Immature natural killer cell (primary cell): ENCODE measurements around the gene SMARCA1. TPM values are rescaled to one million over a fixed set of nuclear protein-coding genes. Genes with fewer than 3 reads are reported as not detected.

ENCODE experiments used
- DNase-seq, 3 donors: peaks; one replicate each; pipeline ENCODE4 v3.0.0; 2022; ENCODE audit warnings: mixed read lengths in 1 of 3
- H3K27ac Mint-ChIP-seq, 6 donors: one replicate each; pipeline ENCODE4 v1.8.0; 2020; ENCODE audit warnings: mixed read lengths in 6 of 6, mild to moderate bottlenecking in 5 of 6, inconsistent platforms in 4 of 6, moderate library complexity in 3 of 6
- H3K27me3 Mint-ChIP-seq, 3 donors: one replicate each; pipeline ENCODE4 v1.8.0; 2020 to 2021; ENCODE audit warnings: low read depth in 3 of 3, mild to moderate bottlenecking in 3 of 3, mixed read lengths in 3 of 3, moderate library complexity in 3 of 3, inconsistent platforms in 1 of 3
- H3K36me3 Mint-ChIP-seq, 3 donors: one replicate each; pipeline ENCODE4 v1.8.0; 2020; ENCODE audit warnings: mixed read lengths in 3 of 3, inconsistent platforms in 2 of 3, mild to moderate bottlenecking in 2 of 3
- H3K4me1 Mint-ChIP-seq, 2 donors: one replicate each; pipeline ENCODE4 v1.8.0; 2020; ENCODE audit warnings: inconsistent platforms in 2 of 2, mild to moderate bottlenecking in 2 of 2, mixed read lengths in 2 of 2, moderate library complexity in 1 of 2
- H3K4me3 Mint-ChIP-seq, 5 donors: one replicate each; pipeline ENCODE4 v1.8.0; 2020; ENCODE audit warnings: mild to moderate bottlenecking in 5 of 5, mixed read lengths in 5 of 5, inconsistent platforms in 3 of 5, moderate library complexity in 3 of 5
- H3K9me3 Mint-ChIP-seq, 6 donors: one replicate each; pipeline ENCODE4 v1.8.0; 2020; ENCODE audit warnings: mild to moderate bottlenecking in 6 of 6, mixed read lengths in 6 of 6, inconsistent platforms in 4 of 6, moderate library complexity in 3 of 6
- polyA plus RNA-seq, 3 donors: library from polyadenylated mRNA; unstranded; fragments of 300-500 nt; fragmentation: Illumina TruSeq; gene quantifications; one replicate each; pipeline ENCODE4 v1.2.3, GENCODE V29; 2021

Gene SMARCA1
- polyA plus RNA-seq, 3 donors from 2014 or later = 0.28 to 0.89 TPM; not detected in 1

DNA sequence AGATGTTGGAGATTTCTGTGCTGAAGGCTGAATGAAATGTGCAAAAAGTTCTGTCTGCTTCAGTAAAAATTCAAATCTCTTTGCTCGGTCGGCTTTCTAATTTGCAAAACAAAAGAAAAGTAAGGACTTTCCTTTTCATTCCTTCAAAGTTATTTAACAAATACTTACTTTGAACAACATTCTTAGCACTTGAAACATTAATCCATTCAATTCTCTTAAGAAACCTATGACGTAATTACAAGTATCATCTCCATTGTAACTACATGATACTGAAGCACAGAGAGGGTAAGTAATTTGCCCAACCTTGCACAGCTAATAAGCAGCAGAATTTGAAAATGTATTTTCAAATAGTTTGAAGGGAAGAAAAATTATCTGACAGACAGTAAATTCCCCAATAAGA is 6.9 kb downstream of the SMARCA1 start:
- Mint-ChIP-seq H3K4me1 (no peaks in the 10 kb centered on the region), H3K9me3 (peaks cover 0 to 1% (median 0%) of the 10 kb centered on the region in 6 donors), H3K27ac (no peak overlapping the region), H3K4me3 (no peak overlapping the region), H3K27me3 (peaks cover 0 to 12% (median 2%) of the 10 kb centered on the region in 3 donors), H3K36me3 (no peaks in the 10 kb centered on the region)
- DNase-seq = no peak

DNA sequence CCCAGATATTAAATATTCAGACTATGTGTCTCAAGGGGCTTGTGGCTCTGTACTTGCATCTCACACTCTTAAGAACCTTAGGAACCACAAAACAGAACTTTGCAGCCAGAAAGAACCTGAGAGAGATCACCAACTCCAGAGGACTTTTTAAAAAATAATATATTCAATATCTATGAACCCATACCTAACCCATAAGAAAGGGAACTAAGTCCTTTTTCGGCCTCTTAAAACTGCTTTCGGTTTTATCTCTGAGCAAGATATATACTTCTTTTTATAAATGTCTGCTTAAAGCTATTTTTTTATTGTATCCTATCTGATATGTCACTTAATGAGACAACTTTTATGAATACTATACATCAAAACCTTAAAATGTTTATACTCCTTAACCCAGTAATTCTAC is 10.9 kb downstream of the SMARCA1 start:
- H3K9me3 Mint-ChIP-seq = peaks cover 0 to 1% (median 0%) of the 10 kb centered on the region in 6 donors
- peaks cover 0 to 7% (median 1%) of the 10 kb centered on the region in 3 donors for H3K27me3 Mint-ChIP-seq
- no peak overlapping the region for H3K27ac Mint-ChIP-seq
- H3K4me3 Mint-ChIP-seq = no peak overlapping the region
- no peaks in the 10 kb centered on the region for H3K4me1 Mint-ChIP-seq
- DNase-seq = no peak
- no peaks in the 10 kb centered on the region for H3K36me3 Mint-ChIP-seq

DNA sequence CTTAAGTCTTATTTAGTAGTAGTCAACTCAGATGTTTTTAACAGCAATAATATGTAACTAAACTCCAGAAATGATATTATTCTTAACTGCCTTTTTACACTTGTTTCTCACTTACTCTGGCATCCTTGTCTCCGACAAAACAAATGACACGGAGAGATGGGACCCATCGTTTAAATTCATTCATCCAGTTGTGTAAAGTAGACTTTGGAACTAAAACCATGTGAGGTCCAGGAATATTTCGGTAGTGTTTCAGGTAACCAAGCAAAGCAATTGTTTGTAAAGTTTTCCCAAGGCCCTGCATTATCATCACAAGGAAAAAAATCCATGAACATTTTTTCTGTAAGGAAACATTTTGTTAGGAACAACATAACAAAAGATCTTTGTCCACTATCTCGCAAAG is 11.6 kb downstream of the SMARCA1 start:
- Mint-ChIP-seq H3K9me3 (peaks cover 0 to 1% (median 0%) of the 10 kb centered on the region in 6 donors), H3K4me3 (no peak overlapping the region), H3K36me3 (no peaks in the 10 kb centered on the region), H3K4me1 (no peaks in the 10 kb centered on the region), H3K27ac (no peak overlapping the region), H3K27me3 (peaks cover 0 to 10% (median 1%) of the 10 kb centered on the region in 3 donors)
- no peak for DNase-seq

DNA sequence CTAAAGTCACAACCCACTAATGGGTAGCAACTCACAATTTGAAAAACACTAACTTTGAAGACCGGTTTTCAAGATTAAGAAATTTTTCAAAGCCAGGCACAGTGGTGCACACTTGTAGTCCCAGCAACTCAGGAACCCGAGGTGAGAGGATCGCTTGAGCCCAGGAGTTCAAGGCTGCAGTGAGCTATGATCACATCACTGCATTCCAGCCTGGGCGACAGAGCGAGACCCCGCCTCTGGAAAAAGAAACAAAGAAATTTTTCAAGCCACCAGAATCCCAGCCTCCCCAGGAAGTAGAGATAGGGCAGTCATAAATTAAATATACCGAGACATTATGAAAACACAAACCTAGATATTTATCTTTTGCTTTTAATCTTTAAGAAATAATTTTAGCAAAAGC is 13.0 kb downstream of the SMARCA1 start:
- Mint-ChIP-seq H3K4me3 (no peak overlapping the region), H3K27me3 (peaks cover 0 to 10% (median 1%) of the 10 kb centered on the region in 3 donors), H3K4me1 (no peaks in the 10 kb centered on the region), H3K27ac (no peak overlapping the region), H3K9me3 (peaks cover 0 to 1% (median 0%) of the 10 kb centered on the region in 6 donors), H3K36me3 (no peaks in the 10 kb centered on the region)
- DNase-seq = no peak

DNA sequence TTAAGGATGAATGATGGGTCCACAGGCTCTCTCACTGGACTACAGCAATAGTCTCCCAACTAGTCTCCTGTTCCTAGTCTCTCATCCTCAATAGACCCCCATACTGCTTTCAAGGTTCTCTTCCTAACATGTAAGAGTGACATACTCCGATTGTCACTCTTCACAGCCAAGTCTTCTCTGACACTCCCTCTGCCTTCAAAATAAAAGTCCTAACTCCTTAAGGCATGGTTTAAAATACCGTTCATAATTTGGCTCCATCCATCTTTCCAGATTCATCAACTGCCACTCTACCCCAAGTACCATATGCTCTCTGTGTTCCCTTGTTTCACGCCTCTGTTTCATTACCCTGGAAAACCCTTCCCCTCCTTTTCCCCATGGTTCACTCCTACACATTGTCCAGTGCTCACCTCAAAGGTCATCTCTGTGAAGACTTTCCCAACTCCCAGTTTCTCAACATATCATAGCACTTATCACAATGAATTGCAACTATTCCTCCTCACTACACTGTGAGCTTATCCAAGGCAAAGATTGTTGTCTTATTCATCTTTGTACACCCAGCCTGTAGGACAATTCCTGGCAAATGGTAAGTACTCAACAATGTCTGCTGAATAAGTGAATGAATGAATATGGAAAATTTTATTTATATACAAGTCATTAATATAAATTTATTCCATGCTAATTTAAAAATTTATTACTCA is 26.0 kb downstream of the SMARCA1 start:
- DNase-seq = no peak
- Mint-ChIP-seq H3K4me1 (no peaks in the 10 kb centered on the region), H3K4me3 (no peak overlapping the region), H3K36me3 (no peaks in the 10 kb centered on the region), H3K27me3 (peaks cover 0 to 8% (median 2%) of the 10 kb centered on the region in 3 donors), H3K9me3 (no peaks in the 10 kb centered on the region), H3K27ac (no peak overlapping the region)

DNA sequence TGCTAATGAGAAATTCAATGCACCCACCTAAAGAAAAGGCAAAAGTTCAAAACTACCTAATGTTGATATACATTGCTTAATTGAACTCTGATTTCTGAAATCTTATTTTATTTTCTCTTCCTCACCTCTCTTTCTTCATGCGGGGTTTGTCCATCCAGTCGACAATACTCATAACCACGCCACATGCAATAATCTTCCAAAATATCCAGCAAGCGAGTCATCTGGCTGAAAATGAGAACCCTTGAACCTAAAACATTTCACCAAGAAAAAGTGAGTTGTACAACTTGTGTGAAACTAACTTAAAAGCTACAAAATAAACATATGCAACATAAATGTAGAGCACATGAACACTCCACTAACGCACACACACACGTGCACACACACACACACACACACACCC is 26.7 kb downstream of the SMARCA1 start:
- no peak overlapping the region for H3K27ac Mint-ChIP-seq

DNA sequence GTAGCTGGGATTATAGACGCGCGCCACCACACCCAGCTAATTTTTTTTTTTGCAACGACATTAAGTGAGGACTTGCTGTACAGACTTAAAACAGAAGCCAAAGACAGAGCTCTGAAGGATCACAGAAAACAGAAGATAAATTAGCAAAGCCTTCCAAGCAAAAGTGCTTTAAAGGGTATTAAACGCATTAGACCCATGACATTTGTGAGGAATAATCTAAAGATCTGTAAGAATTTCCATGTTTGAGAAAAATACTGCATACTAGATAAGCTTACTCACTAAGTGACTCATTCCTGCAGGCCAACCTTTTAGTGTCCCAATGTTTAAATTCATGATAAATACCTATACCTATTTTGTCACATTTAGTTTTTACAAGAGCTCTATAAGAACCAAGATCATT is 27.4 kb downstream of the SMARCA1 start:
- DNase-seq = no peak
- no peak overlapping the region for H3K27ac Mint-ChIP-seq

More for the DNA sequence above, 26.7 kb downstream of the SMARCA1 start:
- no peak overlapping the region for H3K4me3 Mint-ChIP-seq
- H3K27me3 Mint-ChIP-seq = peaks cover 0 to 6% (median 0%) of the 10 kb centered on the region in 3 donors
- no peaks in the 10 kb centered on the region for H3K36me3 Mint-ChIP-seq
- DNase-seq = no peak
- no peaks in the 10 kb centered on the region for H3K9me3 Mint-ChIP-seq
- H3K4me1 Mint-ChIP-seq = no peaks in the 10 kb centered on the region

DNA sequence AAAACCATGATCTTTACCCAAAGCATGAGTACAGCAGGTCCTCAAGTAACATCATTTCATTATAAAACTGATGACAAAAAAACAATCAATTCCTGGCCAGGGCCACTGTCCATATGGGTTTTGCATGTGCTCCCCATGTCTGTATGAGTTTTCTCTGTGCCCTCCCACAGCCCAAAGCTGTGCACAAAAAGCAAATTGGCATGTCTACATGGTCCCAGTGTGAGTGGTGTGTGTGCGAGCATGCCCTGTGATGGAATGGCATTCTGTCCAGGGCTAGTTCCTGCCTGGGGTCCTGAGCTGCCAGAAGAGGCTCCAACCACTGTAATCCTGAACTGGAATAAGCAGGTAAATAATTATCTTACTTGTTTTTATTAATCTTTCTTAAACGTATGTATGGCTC is 28.4 kb downstream of the SMARCA1 start:
- H3K9me3 Mint-ChIP-seq = no peaks in the 10 kb centered on the region
- H3K27me3 Mint-ChIP-seq = peaks cover 0 to 5% (median 0%) of the 10 kb centered on the region in 3 donors
- no peak overlapping the region for H3K27ac Mint-ChIP-seq
- H3K4me3 Mint-ChIP-seq = no peak overlapping the region
- H3K4me1 Mint-ChIP-seq = no peaks in the 10 kb centered on the region
- DNase-seq = no peak
- H3K36me3 Mint-ChIP-seq = no peaks in the 10 kb centered on the region

More for the DNA sequence above, 27.4 kb downstream of the SMARCA1 start:
- Mint-ChIP-seq H3K4me3 (no peak overlapping the region), H3K36me3 (no peaks in the 10 kb centered on the region), H3K27me3 (peaks cover 0 to 6% (median 0%) of the 10 kb centered on the region in 3 donors), H3K4me1 (no peaks in the 10 kb centered on the region), H3K9me3 (no peaks in the 10 kb centered on the region)

DNA sequence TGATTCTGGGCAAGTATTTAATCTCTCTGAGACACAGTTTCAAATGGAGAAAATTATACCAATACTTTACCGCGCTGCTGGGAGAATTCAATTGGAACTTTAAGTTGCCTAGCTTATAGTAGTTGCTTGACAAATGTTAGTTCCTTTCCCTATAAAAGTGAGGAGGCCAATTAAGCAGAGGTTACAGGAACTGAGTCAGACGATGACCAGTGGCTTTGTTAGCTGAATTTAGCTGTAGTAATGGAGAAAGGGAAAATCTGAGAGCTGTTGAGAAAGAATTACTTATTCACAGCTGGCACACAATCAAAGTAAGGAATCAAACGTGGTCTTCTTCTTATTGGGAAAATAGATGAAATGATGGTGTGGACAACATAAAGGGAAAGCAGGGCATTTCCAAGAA is 29.6 kb downstream of the SMARCA1 start:
- no peaks in the 10 kb centered on the region for H3K36me3 Mint-ChIP-seq
- peaks cover 0 to 5% (median 0%) of the 10 kb centered on the region in 3 donors for H3K27me3 Mint-ChIP-seq
- no peak for DNase-seq
- H3K4me1 Mint-ChIP-seq = no peaks in the 10 kb centered on the region
- no peak overlapping the region for H3K27ac Mint-ChIP-seq
- no peaks in the 10 kb centered on the region for H3K9me3 Mint-ChIP-seq
- no peak overlapping the region for H3K4me3 Mint-ChIP-seq

DNA sequence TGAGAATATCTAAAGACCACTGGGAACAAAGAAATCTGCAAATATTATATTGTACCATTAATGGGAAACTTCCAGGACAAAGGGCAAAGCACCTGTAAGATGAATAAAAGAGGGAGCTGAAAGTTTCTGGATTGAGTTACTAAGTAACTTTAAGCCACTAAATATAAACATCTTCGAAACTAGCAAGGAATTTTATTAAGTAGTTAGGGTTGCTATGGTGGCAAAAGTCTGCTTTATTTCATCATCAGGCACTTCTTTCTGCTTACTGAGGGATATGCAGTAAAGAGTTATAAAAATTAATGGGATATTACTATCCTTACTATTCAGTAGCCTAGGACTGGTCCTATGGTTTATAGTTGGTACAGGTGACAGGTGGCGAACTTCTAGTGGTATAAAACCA is 33.0 kb downstream of the SMARCA1 start:
- Mint-ChIP-seq H3K4me1 (no peaks in the 10 kb centered on the region), H3K4me3 (no peak overlapping the region), H3K27me3 (peaks cover 0 to 6% (median 6%) of the 10 kb centered on the region in 3 donors), H3K9me3 (no peaks in the 10 kb centered on the region), H3K36me3 (no peaks in the 10 kb centered on the region), H3K27ac (no peak overlapping the region)
- DNase-seq = no peak

DNA sequence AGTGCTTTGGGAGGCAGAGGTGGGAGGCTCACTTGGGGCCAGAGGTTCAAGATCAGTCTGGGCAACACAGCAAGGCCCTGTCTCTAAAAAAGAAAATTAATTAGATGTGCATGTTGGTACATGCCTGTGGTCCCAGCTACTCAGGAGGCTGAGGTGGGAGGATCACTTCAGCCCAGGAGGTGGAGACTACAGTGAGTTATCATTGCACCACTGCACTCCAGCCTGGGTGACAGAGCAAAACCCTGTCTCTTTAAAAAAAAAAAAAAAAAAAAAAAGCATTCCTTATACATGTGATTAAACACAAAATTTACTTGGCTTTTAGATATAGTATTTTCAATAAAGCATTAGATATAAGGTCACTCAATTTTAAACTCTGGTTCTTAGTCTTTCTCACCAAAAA is 34.9 kb downstream of the SMARCA1 start:
- Mint-ChIP-seq H3K4me1 (no peaks in the 10 kb centered on the region), H3K4me3 (no peak overlapping the region), H3K27me3 (peaks cover 0 to 6% (median 6%) of the 10 kb centered on the region in 3 donors)

DNA sequence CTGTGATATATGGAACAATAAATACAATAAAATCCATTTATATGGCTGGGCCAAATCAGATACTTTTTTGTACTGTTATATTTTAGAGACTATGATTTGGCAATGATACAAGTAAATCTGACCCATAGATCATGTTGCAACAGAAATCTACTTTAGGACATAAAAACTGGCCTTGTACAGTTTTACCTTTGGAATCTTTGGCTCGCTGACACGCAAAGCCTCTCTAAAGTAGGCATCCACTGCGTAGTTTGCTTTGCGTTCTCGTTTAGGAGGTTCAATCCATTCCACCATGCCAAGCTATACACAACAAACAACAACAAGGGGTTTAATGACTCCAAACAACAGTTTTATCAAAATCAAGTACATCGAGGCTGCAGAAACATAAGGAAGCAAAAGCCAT is 42.4 kb downstream of the SMARCA1 start:
- H3K27me3 Mint-ChIP-seq = peaks cover 0 to 8% (median 2%) of the 10 kb centered on the region in 3 donors
- no peak overlapping the region for H3K4me3 Mint-ChIP-seq
- DNase-seq = no peak
- no peak overlapping the region for H3K27ac Mint-ChIP-seq
- no peaks in the 10 kb centered on the region for H3K36me3 Mint-ChIP-seq
- no peaks in the 10 kb centered on the region for H3K4me1 Mint-ChIP-seq
- H3K9me3 Mint-ChIP-seq = no peaks in the 10 kb centered on the region

More for the DNA sequence above, 34.9 kb downstream of the SMARCA1 start:
- H3K9me3 Mint-ChIP-seq = no peaks in the 10 kb centered on the region
- H3K36me3 Mint-ChIP-seq = no peaks in the 10 kb centered on the region
- no peak overlapping the region for H3K27ac Mint-ChIP-seq
- no peak for DNase-seq

DNA sequence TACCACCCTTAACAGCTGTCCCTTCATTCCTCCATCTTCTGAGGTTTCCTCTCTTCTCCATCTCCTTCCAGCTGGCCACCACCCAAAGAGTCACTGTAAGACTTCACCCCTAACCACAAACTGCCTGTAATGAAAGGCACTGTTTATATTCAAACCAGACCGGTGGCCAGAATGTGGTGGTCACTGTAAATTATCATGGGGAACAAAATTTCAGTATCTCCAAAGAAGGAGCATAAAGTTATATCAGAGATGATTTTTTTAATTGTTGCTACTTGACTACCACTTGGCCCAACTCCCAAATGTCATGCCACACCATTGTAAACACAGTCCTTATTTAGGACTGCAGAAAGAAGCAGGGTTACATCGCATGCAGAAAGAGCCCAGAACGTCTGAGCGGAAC is 44.8 kb downstream of the SMARCA1 start:
- H3K27ac Mint-ChIP-seq = no peak overlapping the region
- no peaks in the 10 kb centered on the region for H3K4me1 Mint-ChIP-seq
- no peak overlapping the region for H3K4me3 Mint-ChIP-seq
- no peak for DNase-seq
- H3K27me3 Mint-ChIP-seq = peaks cover 0 to 8% (median 0%) of the 10 kb centered on the region in 3 donors
- no peaks in the 10 kb centered on the region for H3K36me3 Mint-ChIP-seq
- H3K9me3 Mint-ChIP-seq = no peaks in the 10 kb centered on the region

DNA sequence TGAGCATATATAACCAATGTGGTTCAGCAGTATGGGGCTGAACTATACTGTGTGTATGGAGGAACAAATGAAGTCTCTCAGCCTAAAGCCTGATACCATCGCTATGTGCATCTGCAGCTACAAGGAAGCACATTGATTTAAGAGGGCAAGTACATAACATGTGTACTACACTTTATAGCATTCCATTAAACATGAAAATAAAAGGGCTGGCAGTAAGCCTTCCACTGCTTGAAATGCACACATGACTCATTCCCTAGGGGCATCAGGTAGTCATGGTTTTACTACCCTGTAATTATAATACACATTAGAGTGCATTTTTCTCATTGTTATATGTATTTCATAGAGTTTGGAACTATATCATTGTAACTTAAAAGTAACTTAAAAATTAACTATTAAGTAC is 51.2 kb downstream of the SMARCA1 start:
- no peak overlapping the region for H3K4me3 Mint-ChIP-seq
- DNase-seq = no peak
- H3K36me3 Mint-ChIP-seq = no peaks in the 10 kb centered on the region
- H3K4me1 Mint-ChIP-seq = no peaks in the 10 kb centered on the region
- H3K27ac Mint-ChIP-seq = no peak overlapping the region
- no peaks in the 10 kb centered on the region for H3K9me3 Mint-ChIP-seq
- H3K27me3 Mint-ChIP-seq = peaks cover 0 to 4% (median 3%) of the 10 kb centered on the region in 3 donors

DNA sequence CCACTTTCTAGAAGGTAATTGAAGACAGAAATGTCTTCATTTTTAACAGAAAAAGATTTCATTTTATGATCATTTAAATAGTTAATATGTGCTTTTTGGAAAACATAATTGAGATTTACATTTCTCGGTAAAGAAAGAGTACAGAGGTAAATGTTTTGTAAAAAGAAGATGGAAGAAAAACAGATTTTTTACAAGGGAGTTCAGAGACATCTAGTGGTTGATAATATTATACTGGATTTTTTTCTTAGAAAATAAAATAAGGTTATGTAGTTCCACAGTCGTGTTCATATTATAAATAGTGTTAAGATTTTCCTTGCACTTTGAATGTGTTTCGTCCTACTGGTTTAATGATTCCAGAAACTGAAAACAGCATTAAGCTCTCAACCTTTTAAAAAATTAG is 60.6 kb downstream of the SMARCA1 start:
- Mint-ChIP-seq H3K36me3 (no peaks in the 10 kb centered on the region), H3K27ac (no peak overlapping the region), H3K4me1 (no peaks in the 10 kb centered on the region), H3K9me3 (no peaks in the 10 kb centered on the region), H3K4me3 (no peak overlapping the region), H3K27me3 (peaks cover 2 to 12% (median 4%) of the 10 kb centered on the region in 3 donors)
- no peak for DNase-seq
